ENCODE results near the gene TBCEL.
"Not testable (repeated sequence)": the region's sequence is repeated elsewhere in the genome, so short reads cannot be mapped to it uniquely, and the experiment has no call there.

Gene TBCEL, protein sequence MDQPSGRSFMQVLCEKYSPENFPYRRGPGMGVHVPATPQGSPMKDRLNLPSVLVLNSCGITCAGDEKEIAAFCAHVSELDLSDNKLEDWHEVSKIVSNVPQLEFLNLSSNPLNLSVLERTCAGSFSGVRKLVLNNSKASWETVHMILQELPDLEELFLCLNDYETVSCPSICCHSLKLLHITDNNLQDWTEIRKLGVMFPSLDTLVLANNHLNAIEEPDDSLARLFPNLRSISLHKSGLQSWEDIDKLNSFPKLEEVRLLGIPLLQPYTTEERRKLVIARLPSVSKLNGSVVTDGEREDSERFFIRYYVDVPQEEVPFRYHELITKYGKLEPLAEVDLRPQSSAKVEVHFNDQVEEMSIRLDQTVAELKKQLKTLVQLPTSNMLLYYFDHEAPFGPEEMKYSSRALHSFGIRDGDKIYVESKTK

DNA sequence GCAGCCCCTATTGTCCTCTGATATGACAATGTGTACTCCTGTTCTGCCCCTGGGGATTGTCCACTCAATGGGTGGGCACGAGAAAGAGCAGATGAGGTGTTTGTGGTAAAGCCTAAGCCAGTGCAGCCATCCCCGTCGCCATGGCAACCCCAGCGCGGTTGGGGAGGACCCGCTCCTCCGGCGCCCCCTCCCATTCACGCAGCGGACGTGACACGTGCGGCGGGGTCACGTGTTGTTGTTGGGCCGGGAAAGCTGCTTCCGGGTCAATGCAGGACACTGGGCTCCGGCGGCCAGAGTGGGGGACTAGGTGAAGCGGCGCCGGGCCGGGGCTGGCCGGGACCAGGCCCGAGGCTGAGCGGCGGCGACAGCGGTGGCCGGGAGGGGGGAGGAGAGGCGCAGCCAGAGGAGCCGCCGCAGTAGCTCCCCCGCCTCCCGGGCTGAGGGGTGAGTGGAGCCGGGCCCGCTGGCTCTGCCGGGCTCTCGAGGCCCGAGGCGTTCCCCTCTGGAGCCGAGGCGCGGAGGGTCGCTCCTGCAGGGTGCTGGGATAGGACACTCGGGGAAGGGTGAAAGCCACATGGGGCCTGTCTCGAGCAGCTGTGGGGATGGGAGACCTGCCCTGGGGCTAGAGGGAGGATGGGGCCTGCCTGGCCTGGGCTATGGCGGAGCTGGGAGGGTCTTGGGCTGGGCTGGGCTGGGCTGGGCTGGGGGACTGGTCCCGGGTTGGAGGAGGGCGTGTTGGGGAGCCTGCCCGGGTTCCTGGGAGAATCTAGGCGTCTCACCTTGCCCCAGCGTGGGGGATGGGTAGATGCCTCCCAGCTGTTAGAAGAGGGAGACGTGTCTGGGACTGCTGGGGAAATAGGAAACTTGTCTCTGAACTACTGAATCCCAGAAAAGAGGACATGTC is at the start of gene TBCEL:
TBCEL (plus strand) TSS at position 255 of the 904 bp plus-strand sequence. CDS start 21,589 bp downstream, outside the sequence.
- DNase-seq (ENCODE audit: low read depth) = peak; percentile 80

DNA sequence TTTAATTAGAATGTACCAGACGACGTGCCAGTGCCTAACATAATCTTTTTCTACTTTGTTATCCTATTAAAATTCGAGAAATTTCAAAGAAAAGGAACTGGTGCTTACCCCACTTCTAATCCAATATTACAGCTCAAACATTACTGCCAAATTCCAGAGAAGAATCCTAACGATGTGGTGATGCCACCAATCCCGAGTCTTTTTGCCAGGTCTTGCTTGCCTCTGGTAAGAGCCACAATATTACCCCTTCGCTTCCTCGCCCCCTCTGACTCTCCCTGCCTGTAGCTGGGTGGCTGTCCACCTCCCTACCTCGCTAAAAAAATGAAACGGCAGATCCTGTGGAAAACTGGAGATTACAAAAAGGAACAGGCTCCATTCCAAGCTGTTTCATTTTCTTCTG is 49.4 kb upstream of the TBCEL start:
- DNase-seq (ENCODE audit: low read depth) = no peak

DNA sequence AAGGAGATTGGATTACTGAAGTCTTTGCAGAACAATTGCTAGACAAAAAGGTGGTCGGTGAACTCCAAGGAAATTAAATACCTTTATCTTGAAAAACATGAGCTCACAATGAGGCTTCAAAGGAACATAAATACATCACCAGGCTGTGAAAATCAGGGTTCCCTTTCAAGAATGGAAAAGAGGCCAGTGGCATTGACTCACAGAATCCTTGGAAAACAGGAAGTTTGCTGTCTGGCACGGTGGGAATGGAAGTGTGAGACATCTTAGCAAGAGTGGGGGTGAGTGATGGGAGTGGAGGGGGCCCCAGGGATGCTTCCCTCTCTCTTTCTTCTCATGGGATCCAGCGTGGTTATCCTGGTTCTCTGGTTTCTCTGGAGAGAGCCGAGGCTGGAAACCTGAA is 48.9 kb upstream of the TBCEL start:
- DNase-seq (ENCODE audit: low read depth) = no peak

DNA sequence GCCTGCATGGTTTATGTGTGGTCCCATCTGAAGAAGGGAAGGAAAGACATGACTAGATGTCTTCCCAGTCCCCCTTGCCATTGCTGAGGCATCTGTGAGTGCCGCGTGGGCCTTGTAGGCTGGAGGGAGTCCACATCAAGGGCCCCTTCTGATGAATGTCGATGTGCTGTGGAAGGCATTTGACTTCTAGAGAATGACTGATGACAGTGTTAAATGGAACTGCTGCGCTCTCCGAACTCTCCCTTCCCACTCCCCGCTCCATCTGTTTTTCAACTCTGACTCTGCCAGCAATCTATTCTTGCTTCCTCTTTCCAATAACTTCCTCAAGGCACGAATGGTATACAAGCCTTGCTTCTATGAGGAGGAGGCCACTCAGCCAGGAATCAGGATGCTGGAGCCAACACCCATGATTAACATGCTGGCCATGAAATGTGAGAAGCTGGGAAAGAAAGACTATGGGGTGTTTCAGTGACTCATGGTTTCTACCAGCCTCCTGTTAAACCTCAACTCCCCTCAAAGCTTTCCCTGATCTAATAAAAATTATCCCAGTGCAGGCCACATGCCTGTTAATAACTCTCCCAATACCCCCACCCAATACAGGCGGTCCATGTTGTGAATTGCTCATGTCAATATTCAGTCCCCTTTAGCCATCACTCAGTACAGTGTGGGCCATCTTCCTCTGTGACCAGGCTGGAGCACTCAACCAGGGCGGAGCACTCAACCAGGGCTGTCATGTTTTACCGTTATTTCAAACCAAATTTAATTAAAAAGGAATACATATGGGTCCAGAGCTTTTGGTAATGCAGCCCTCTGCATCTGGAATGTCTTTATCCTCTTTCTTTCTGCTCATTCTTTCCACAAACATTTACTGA is 46.4 kb upstream of the TBCEL start:
- DNase-seq (ENCODE audit: low read depth) = peak; percentile 15

DNA sequence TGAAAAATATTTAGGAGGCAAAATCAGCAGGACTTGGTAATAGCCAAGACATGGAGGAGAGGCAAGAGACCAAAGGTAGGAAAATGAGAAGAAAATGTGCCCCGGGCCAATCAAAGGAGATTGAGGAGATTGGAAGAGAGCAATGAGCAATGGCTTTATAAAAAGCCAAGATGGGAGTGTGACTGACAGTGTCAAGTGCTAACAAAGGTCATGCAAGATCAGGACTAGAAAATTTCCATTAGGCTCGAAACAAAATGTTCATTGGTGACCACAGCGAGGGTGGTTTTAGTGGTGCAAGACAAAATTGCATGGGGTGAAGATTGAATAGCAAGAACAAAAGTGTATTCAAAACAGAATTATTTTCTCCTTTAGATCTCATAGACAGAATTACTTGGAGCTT is 45.2 kb upstream of the TBCEL start:
- DNase-seq (ENCODE audit: low read depth) = no peak

DNA sequence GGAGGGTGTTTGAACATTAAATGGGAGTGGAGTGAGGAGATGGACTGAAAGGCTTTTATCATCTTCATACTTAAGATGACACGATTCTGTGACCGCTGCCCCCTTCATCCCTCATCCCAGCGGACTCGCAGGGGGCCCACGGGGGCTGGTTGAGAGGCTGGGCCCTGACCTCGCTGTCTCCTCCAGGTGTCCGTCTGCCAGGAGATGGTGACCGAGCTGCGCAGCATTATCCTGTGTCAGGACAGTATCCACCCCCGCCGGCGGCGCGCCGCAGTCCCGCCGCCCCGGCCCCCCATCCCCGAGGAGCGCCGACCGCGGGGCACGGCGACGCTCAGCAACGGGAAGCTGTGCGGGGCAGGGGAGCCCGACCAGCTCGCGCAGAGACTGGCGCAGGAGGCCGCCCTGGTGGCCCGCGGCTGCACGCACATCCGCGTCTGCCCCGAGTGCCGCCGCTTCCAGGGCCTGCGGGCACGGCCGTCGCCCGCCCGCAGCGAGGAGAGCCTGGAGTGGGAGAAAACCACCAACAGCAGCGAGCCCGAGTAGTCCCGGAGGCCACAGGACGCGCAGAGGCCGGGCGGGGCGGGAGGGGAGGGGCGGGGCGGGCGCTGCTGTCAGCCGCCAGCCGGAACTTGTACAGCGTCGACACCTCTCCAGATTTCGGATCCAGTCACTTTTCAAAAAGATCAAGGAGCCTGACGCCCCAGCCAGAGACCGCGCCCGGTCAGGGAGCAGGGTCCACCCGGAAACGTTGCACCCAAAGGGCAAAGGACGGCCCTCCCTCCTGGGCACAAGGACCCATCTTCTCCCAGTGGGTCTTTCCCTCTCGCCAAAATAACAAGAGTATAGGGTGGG is 38.0 kb upstream of the TBCEL start:
- peak; percentile 56 for DNase-seq (ENCODE audit: low read depth)

DNA sequence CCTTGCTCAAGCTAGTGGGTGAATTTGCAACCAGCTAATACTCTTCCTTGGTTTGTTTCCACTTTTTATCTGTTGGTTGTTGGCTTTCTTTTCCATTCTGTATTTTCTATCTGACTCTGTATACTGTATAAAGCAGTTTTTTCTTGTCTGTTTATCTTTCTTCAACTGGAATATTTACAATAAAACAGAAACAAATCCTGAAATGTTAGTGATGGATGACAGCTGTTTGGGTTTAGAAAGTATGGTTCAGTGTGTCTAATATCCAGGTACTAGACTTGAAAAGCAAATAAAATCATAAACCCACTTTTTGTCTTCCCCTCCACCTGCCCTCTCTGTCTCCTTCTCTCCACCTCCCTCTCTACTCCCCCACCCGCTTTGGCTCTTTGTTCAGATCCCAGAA is 35.3 kb upstream of the TBCEL start:
- no peak for DNase-seq (ENCODE audit: low read depth)

DNA sequence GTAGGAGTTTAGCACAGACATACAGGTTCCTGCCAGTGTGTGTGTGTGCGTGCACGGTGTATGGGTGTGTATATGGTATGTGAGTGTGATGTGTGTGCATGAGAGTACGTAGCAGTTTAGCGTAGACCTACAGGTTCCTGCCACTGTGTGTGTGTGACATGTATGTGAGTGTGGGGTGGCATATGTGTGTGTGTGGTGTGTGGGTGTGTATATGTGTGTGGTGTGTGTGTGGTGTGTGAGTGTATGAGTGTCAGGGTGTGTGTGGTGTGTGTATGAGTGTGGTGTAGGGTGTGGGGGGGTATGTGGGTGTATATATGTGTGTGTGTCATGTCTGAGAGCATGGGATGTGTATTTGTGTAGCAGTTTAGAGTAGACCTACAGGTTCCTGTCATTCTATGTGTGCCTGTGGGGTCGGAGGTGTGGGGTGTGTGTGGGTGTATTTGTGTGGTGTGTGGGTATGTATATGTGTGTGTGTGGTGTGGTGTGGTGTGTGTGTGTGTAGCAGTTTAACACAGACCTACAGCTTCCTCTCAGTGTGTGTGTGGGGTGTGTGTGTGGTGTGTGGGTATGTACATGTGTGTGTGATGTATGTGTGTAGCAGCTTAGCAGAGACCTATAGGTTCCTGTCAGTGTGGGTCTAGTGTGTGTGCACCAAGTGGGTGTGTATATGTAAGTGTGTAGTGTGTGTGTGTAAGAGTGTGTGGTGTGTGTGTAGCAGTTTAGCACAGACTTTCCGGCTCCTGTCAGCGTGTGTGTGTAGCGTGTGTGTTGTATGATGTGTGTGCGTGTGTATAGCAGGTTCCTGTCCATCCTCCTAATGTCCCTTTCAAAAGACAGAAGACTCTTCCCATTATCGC is 31.8 kb upstream of the TBCEL start:
- no peak for DNase-seq (ENCODE audit: low read depth)

DNA sequence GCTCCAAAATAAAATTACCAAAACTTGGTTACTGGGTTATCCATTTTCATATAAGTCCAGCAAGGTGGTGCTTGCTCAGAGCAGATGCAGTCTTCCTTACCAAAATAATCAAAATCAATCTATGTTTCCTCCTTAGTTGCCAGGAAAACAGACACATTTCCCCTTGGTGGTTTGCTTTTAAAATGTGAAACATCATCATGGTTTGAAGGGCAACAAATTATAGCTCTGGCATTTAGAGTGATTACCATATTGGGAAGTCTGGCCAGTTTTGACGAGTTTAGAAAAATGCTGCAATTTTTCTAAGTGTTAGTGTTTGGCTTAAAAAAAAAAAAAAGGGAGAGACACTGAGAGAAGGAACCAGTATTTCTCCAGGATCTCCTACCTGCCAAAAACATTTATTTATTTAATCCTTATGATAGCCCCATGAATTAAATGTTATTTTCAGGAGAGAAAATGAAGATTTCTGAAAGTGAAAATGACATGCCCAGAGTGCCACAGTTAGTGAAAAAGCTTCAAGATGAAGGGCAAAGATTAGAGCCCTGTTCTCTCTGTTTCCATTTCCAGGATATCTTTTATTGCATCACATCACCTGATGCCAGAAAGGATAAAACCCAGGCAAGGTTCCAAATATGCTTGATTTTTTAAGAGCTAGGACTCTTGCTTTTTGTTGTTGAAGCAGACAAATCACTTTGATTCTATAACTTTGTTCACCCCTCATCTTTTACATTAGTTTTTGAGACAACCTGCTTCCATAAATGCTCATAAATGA is 29.6 kb upstream of the TBCEL start:
- no peak for DNase-seq (ENCODE audit: low read depth)

DNA sequence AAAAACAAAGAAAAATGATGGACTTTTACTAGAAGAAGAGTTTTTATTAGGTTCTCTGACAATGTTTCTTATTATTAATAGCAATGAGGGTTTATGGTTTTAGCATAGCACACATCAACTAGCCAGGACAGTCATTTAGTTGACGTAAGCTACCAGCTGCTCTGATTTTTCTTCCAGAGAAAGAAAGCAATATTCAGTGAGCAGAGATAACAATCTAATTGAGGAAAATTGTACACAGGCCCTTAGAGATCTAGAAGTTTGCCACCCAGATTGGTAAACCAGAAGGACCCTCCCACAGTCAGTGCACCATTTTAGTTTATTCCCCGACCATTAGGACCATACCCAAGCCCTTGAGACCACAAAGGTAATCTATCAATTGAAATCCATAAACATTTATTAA is 28.7 kb upstream of the TBCEL start:
- no peak for DNase-seq (ENCODE audit: low read depth)

DNA sequence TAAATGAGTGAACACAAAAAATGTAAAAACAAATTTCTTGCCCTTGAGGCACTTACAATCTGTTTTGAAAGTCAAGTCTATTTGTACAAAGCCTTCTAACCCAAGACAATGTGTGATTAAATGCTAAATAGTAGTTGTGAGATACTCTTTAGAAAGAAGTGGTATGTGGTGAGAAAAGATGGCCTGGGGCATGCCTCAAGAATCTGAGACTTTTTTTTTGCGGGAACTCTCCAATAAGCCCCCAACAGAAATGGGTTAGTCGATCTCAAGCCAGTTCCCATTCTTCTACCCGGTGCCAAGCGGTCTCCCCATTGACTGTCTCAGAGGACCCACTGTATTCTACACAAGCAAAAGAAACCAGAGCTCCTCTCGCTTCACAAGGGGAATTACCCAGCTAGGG is 26.9 kb upstream of the TBCEL start:
- no peak for DNase-seq (ENCODE audit: low read depth)

DNA sequence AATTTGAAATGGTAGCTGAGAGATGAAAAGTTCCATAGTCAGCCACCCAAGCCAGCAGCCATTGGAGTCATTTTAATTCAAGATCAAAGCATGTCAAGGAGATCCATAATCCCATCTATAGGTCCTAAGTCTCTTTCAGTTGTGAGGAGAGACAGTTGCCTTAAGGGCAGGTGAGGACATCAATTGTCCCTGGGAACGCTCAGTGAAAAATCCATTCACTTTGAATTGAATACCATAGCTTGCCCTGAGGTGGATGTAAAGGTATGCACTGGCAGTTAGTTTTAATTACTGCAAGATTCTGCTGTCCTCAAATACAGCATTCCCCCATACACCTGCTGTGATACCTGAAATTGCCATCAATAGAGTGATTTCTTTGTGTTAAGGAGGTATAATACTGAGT is 25.3 kb upstream of the TBCEL start:
- DNase-seq (ENCODE audit: low read depth) = no peak

DNA sequence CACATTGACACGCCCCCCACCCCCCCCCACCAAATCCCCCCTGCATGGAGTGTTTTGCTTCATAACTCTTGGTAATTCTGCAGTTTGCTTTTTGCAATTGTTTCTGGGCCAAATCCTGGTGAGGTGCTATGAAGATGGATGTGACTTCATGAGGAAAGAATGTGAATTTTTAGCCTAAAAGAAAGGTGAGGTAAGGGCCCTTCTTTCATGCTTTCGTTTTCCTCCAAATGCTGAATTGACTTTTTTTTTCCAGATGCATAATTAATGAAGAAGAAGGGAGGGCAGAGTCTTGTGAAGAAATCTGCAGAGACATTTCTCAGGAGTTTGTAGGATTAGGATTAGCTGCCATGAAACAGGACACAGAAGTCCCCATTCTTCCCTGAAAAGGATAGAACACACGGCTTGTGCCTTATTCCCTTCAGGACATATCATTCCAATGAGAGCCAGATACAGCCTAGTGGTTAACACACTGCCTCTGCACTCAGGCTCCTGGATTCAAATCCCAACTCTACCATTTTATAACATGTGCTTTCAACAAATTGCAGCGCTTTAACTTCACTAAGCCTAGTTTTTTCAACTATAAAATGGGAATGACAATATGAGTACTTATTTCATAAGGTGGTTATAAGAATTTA is 19.6 kb upstream of the TBCEL start:
- DNase-seq (ENCODE audit: low read depth) = no peak

DNA sequence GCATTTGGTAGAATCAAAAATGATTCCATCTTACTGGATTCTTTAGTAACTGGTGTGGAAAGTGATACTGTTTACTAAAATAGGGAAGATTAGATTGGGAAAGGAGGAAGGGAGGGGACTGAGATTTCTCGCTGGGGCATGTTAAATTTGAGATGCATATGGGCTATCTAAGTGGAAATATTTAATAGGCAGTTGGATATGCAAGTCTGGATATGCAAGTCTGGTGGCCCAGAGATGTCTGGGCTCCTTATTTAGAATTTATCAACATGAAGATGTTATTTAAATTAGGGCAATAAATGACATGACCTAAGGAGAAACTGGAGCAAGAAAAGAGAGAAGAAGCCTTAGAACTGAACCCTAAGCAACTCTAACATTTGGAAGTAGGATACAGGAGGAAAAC is 17.0 kb upstream of the TBCEL start:
- DNase-seq (ENCODE audit: low read depth) = no peak

DNA sequence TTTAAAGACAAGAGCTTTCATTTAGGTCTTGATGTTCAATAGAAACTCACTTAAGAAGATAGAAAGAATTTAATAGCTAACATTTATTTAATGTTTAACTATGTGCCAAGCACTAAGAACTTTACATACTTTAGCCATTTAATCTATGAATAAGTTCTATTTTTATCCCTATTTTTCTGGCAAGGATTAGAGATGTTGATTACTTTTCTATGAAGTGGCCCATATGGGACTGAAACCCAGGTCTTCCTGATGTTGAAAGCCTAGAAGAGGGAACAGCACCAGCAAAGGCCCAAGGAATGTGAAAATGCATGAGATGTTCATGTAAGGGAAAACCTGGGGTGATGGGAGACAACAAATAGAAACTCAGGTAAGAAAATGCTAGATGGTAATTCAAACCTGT is 15.4 kb upstream of the TBCEL start:
- no peak for DNase-seq (ENCODE audit: low read depth)

DNA sequence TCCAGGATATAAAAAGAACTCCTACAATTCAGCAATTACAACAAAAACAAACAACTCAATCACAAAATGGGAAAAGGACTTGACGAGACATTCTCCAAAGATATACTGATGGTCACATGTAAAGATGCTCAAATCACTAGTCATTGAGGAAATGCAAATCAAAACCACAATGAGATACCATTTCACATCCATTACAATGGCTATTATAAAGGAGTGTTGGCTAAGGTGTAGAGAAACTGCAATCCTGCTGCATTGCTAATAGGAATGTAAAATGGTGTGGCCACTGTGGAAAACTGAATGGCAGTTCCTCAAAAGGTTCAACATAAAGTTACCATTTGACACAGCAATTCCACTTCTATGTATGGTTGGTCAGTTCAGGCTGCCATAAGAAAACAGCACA is 11.8 kb upstream of the TBCEL start:
- DNase-seq (ENCODE audit: low read depth) = no peak

DNA sequence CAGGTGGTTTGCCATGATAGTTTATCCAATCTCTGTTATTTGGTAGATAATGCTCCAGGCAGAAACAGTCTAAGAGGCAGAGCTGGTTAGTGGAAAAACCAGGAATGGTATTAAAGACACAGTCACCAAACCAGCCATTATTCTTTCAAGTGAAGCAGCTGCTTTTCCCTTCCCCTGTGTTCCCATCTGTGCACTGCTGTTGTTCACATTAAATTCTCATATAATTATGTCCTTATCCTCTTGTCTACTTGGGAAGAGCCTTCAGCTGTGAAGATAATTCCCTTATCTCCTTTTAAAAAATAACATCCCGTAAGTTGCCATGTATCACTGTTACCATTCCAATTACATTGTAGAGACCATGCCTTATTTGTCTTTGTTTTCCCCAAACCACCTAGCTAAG is 5.2 kb upstream of the TBCEL start:
- no peak for DNase-seq (ENCODE audit: low read depth)

DNA sequence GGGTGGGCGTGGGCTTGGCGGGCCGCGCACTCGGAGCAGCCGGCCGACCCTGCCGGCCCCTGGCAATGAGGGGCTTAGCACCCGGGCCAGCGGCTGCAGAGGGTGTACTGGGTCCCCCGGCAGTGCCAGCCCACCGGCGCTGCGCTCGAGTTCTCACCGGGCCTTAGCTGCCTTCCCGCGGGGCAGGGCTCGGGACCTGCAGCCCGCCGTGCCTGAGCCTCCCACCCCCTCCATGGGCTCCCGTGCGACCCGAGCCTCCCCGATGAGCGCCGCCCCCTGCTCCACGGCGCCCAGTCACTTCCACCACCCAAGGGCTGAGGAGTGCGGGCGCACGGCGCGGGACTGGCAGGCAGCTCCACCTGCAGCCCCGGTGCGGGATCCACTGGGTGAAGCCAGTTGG is 2.2 kb upstream of the TBCEL start:
- not testable (repeated sequence) for DNase-seq (ENCODE audit: low read depth)

DNA sequence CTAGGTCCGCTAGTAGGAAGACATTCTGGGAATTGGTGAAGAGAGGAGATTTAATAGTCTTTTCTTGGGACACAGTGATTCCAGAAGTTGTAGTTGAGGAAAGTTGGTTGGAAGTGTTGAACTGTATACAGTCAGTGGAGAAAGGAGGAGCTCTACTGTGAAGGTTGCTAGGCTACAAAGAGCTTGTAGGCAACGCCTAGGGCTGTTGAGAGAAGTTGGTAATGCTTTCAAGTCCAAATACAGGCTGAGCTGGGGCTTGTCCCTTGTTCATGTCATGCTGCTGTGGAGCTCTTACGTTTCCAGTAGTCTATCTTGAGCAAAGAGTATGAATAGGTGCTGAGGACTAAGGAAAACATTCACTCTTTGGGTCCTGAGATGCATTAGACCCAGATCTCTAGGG is 1.1 kb downstream of the TBCEL start:
- DNase-seq (ENCODE audit: low read depth) = peak; percentile 15

Measured in ELR (cell line).